ENCODE data around the gene PCSK5.

PCSK5 gene

DNA sequence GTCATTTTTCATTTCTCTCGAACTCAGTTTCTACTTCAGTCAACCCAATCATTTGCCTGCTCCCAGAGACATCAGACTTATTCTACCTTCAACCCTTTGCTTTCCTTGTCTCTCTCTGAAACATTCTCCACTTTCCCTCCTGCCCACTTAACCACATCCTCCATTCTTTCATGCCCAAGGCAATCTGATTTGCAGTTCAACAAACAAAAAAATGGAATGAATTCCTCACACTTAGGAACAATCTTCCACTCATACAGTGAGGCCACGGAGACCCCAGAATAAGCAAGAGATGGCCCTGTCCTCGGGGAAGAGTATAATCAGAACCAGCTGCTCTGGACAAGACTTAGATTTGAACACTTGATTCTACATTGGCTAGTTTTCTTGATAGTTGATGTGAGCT lies 323.3 kb downstream of the PCSK5 start:
- no peak for DNase-seq

DNA sequence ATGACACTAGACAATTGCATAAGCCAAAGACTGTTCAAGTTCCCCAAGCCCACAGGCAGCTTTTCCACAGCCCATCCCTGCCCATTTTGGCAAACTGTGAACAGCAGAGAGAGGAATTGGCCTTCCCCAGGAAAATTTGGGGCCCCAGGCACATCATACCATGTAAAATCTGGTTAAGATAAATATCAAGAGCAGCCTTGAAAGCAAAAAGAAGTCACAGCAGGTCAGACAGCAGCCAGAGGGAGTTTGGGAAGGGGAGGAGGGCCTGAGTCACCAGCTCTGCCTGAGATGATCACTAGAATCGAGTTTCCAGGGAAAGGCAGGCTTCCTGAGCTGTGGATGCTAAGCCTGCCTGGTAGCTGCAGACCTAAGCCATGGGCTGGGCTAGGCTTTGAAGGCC lies 324.6 kb downstream of the PCSK5 start:
- DNase-seq, result no peak

DNA sequence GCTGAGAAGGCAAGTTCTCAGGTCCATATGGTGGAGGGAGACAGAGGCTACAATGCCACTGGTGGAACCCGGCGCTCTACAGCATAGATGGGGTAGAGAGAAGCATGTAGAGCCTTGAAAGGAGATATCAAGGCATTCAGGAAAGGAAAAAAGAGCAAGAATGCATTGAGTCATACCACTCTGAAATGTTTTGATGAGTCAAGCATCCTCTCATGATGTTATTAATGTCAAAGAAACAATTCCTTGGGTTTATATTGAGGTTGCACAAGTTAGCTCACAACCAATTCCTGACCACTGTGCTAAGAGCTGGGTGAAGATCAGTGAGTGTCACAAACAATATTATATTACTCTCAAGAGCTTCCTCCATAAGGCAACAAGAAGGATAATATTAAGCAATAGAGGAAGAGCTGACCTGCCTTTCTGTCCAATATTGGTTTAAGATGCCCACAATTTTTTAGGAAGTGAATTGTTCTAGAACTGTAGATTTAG lies 325.7 kb downstream of the PCSK5 start:
- no peak for DNase-seq

DNA sequence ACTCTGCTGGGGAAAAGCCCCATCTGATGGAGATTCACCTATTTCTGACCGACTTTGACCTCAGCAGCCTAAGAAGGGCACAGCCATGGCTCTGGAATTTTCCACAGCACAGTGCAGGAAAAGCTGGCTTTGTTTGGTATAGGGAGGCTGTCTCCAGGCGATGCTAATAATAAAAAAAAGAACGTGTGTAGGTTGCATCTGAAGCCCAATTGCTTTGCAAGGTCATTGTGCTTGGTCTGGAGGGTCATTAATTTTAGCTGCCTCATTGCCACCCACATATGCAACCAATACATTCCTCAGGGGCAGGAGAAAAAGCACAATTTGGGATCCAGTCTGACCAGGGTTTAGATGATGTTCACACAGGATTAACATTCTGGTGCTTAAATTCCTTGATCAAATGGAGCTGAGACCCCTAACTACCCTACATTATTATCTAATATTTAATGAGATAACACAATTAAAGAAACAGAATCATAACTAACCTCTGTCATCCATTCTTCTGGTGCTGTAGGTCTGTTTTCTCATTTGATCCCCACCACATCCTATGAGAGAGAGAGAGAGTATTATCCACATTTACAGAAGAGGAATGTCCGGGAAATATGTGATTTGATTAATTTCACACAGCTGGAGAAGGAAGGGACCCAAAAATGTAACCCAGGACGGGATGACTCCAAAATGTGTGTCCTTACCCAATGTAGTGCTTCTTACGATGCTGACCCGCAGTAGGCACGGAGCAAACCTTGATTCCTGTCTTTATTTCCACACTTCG lies 327.8 kb downstream of the PCSK5 start:
- no peak for DNase-seq

DNA sequence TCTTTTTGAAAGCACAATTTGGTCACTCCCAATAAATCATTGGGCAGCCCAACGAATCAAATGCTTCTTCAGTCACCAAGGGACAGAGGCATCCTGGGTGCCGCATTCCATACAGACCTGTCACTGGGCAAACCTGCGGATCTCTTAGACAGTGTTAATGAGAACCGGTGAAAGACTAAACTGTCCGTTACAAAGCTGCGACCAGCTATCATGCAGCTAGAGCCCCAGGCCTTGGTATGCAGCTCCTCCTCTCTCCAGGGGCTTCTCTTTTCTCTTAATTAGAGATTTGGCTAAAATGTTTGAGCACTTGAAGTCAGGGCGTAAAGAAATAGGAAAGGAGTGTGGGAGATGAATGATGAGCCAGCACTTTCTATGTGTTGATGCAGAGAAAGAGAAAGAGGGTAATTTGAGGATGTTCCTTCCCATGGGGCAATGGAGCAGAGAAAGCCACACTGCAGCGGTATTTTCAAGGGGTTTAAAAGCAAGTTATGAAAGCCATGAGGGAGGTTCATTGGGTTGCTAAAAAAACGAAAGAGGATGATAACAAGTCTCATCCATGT lies 328.5 kb downstream of the PCSK5 start:
- no peak for DNase-seq

DNA sequence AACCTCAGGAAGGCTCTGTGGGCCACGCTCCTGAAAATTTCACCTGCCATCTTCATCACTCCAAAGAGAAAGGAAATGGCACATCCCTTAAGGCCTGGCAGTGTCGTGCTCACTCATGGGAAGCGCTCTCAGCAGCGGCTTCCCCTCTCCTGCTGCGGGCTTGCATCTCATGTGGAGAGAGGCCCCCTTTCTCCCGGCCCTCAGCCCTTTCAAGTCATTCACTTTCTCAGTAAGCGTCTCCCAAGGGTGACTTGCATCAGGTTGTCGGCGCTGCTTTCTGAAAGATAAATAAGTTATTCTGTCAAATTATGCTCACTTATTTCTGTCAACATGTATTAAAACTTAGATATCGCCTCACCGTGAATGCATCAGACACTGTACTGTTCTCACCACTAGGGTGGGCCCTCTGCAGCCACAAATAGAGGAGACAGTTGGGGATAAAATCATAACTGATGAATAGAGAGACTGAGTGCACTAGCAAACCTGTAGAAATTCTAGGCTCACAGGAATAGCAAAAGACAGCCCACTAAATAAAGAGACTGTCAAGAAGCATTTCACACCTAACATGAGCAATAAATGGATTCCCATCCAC lies 329.2 kb downstream of the PCSK5 start:
- DNase-seq, result no peak

DNA sequence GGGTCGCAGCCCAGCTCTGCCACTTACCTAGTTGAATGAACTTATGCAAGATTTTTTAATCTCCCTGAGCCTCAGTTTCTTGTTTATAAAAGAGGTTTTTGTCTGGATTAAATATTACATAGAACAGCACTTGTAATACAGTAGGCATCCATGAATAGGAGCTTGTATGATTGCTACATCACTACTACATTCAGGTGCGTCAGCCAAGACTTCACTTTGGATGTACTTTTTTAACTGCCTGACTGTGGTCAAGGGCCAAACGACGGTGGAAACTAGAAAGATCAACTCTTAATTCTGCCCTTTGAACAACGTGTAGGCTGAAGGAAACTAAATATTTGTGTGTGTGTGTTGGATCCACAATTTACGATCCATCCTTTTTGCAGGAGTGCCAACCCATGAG lies 330.9 kb downstream of the PCSK5 start:
- no peak for DNase-seq

DNA sequence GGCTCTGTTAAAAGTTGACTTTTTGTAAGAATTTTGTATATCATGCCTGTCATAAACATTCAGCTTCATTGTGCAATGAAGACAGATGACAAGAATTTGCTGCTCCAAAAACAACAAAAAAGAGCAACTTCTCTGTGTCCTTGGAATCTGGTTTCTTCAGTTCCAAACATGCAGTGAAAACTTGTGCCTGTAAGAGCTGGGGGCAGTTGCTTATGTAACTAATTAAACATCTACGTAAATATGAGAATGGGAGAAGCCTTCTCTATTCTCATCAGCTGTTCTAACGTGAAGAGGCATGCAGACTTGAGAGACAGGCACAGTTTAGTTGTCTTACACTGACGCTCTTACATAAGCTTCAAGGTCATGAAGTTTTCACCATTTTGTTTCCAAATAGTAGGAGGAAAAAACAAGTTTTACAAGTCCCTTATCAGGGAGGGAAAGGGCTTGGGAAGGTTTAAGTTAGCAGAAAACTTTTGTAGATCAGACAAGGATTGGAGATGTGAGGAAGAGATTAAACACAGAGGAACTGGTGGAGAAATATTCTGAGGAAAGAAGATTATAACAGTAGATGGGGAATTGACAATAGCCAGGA lies 333.4 kb downstream of the PCSK5 start:
- DNase-seq, result no peak

DNA sequence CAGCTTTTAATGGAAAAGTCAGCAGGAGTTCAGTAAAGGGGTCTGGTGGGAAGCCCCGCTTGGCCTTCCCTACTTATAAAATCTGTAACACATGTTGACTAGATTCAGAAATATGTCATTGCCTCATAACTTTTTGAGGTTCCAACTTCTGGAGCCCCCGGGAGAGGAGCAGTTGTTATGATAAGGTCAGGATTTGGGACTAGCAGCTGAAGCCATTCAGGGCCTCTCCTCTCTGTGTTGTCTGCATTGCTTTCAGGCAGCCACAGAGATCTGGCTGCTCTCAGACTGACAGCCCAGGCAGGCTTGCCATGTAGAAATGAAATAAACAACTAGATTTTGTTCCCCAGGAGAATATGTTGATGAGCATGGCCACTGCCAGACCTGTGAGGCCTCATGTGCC lies 336.7 kb downstream of the PCSK5 start:
- DNase-seq, result no peak

DNA sequence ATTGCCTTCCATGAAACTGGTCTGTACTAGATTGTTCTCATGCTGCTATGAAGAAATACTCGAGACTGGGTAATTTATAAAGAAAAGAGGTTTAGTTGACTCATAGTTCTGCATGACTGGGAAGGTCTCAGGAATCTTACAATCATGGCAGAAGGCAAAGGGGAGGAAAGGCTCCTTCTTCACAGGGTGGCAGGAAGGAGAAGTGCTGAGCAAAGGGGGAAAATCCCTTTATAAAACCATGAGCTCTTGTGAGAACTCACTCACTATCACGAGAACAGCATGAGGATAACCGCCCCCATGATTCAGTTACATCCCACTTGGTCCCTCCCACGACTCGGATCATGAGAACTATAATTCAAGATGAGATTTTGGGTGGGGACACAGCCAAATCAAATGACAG lies 340.5 kb downstream of the PCSK5 start:
- DNase-seq, result no peak

DNA sequence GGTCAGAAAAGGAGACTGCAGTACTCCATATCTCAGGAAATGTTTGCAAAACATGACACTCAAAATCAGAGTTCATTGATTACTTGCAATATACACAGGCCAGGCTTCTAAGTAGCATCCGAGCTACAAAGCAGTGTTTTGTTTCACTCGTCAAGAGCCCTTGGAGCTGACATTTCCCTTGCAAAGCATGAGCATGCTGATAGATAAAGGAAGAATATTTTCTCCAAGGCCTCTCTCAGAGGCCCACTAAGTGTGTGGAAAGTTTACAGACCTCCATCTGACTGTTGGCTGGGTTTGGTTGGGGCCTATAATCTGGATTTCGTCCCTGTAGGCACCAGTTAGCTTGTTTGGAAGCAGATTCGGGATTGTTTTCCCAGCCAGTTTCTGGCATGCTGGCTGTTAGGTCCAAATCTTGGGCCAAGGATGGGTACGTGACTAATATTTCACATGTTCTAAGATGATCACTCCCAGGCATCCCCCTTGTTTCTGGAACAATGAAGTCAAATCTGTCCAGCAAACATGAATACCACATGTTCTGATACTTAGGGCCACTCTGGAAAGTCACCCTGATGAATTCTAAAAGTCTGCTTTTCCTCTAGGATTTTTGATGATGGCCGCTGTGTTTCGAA lies 342.5 kb downstream of the PCSK5 start:
- DNase-seq, result no peak

DNA sequence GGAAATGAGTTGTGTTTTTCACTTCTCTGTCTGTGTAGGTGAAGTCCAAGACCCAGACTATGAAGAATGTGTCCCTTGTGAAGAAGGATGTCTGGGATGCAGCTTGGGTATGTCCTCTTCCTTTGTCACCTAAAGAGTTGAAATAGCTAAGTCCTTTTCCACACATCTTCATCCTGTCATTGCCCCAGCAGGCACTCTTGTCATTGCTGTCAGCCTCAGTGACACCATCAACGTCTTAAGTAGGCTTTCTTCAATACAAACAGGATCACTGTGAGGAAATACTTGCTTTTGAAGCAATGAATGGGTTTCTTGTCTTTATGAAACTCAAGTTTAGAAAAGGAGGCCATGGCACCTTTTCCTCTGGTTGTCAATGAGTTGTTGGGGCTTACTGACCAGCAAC lies 350.1 kb downstream of the PCSK5 start:
- no peak for DNase-seq

DNA sequence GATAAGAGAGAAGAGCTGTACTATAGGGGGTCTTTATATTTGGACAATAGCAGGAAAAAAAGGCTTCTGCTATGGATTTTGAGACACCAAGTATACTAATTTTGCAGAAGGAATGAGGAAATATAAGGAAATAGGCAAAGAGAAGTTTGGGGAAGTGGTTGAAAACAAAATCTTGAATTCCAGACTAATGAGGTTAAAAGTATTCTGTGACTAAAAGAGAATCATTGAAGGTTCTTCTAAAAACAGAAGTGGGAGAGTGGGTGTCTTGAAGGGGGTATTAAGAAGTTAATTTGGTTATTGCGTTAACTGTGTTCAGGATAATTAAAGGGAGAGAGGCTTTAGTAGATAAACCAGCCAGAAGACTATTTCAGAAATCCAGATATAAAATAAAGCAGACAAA lies 355.0 kb downstream of the PCSK5 start:
- DNase-seq, result no peak

DNA sequence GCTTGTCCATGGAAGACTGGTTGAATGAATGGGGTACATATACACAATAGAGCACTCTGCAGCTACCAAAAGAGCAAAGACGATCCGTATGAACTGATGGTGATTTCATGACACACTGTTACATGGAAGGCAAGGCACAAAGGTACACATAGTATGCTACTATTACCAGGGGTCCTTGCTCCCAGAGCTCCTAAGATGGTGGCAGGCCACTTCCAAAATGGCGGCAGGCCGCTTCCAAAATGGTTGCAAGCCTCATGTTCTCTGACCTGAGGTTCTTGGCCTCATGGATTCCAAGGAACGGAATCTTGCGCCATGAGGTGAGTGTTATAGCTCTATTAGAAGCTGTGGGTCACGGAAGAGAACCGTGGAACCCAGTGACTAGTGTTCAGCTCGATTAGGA lies 356.2 kb downstream of the PCSK5 start:
- DNase-seq, result no peak

DNA sequence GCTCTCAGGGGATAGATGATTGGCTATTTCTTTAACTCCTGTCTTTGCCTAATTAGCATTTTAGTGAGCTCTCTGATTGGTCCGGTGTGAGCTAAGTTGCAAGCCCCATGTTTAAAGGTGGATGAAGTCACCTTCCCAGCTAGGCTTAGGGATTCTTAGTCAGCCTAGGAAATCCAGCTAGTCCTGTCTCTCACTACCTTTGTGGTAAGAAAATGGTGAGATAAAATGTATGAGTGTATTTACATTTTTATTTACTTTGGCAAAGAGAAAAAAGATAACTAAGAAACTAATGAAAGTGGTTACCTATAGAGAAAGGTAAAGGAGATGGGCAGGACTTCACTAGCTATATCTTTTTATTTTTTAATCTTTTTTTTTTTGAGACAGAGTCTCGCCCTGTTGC lies 357.0 kb downstream of the PCSK5 start:
- DNase-seq, result no peak

DNA sequence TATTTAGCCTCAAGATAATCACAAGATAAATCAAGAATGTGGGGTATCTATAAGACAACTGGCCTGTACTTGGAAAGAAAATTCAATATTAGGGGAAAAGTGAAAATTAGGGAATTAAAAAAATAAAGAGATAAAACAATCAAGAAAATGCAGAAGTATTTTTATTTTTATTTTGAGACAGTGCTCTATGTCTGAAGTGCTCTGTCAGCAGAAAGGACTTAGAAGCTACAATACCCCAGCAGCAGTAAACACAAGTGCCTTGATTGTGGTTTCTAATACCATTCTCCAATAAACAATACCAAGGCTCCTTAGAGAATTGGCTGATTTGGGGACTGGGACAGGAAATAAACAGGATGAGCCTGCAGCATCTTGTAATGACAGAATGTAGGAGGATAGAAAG lies 358.8 kb downstream of the PCSK5 start:
- DNase-seq, result no peak

DNA sequence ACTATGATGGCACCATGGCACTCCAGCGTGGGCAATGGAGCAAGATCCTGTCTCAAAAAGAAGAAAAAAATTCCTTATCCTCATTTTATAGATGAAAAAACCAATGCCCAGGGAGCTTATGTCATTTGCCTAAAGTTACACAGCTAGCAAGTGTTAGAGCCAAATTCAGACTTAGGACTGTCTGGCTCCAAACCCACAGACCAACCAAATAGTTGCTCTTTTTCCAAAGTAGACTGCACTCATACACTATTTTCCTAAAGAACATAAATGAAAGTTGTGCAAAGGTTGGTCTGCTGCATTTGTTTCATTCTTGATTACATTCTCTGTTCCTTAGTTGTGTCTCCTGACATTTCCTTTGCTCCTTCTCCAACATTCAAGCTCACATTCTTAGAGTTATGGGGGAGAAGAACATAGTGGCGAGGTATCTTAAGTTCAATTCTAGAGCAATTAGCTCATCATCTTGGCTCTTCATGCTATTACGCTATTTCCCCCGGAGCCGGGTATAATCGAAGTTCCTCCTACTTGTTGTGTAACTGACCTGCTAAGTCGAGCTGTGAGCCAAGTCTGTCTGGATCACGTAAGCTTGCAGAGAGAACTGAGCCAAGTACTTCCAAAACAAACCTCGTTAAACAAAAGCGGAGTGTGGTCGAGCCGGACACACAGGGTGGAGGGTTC lies 365.4 kb downstream of the PCSK5 start:
- DNase-seq, result no peak

DNA sequence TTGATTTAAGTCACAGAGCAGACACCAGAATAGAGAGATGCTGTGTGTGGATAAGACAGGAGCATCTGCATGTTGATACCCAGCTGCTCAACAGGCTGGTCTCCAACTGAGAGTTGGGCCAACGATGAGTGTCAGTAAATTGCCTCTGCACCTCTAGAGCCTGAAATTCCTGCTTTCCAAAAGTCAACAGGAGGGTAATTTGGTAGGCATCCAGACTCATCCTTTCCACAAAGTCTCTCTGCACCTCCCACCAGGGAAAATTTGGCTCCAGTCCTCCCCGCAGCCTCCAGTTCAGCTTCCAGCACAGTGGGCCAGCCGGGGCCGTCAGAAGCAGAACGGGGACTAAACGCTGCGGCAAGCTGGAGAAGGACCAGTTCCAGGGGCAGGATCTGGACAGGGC lies 366.8 kb downstream of the PCSK5 start:
- DNase-seq, result no peak

DNA sequence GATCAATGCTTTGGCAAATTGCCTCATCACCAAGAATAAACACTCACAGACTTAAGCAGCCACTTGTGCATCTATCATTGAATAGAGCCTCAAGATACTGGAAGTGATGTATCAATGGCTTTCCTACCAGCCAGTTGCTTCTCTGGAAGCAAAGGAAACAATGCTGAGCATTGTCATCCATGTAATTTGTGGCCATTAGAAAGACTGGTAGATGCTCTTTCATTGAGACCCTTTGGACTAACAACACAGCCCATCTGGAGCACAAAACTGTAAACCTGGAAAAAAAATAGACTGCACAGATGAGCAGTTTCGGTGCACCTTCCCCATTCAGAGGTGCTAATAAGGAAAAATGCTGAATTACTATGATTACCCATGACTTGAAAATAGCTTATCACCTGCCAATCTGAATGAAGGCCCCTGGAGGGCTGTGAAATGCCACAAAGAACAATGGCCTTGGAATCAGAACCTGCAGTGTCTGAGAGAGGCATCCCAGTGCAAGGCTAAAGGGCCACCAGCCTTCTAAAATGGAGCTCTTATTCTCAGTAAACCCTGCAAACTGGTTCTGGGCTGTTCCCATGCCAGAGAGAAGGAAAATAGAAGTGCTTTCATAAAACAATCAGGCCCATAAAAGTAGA lies 376.3 kb downstream of the PCSK5 start:
- DNase-seq, result peak; percentile 91

DNA sequence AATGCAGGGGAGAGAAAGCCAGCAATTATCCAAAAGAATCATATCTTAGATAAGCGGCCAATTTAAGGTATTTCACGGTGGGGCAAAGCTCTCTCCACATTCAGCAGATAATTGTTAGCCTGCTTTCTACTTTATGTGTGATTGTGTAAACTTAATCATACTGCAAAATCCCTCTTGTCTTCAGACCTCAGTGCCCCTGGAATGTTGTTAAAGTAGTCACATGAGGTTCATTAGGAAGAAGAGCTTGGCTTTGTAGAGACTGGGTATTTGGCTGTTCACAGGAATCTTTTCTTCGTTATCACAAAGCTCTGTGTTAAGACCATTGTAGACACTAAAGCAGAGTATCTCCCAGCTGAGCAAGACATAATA lies 376.8 kb downstream of the PCSK5 start:
- peak; percentile 90 for DNase-seq

DNA sequence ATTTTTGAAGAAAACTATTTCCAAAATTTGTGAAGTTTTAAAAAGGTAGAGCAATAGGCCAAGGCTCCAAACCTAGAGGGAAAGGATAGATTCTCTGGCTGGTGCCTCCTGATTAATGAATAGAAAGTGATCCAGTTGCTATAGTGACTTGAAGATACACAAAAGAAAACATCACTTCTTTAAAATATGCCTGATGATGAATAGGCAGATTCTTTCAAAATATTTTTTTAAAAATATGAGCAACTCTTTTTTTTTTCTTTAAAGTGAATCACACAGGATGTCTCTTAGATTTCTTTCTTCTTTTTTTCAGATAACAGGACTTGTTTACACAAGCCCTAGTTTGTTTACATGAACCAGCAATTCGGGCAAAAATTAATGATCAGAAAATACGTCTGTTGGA lies 379.3 kb downstream of the PCSK5 start:
- DNase-seq, result no peak

DNA sequence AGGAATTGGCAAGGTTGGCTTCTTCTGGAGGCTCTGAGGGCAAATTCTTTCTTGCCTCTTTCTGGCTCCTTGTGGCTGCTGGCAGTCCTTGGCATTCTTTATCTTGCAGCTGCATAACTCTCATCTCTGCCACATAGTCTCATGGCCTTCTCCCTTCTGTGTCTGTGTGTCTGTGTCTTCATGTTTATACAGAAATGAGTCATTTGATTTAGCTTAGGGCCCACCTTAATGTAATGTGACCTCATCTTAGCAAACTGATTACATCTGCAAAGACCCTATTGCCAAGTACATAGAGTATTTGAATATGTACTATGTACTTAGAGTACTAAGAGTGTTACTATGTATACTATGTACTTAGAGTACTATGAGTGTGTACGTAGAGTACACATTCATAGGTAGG lies 381.3 kb downstream of the PCSK5 start:
- DNase-seq, result no peak

DNA sequence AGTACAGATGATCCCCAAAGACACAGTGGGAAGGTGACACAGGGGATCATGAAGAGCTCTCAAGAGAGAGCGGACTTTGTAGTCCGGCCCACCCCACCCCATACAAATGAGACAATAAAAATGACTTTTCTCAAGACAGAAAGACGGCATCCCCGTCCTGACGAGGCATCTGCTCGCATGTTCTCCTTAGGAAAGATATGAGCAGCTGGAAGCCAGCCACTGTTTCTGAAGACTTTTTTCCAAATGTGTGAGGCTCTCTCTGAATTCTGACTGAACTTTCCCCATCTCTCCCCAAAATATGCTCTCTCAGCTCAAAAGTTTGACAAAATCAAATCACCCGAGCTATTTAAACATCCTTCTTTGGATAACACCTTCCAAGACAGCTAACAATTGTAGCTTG lies 398.6 kb downstream of the PCSK5 start:
- no peak for DNase-seq

Measured in NCI-H748 treated with DMSO at 0.1 percent for 48 hours (cell line).